HEK293T (cell line): ENCODE measurements around the gene SLC30A7.

Experiments used
- ARNT ChIP-seq: fragments of 450-650 bp; IDR thresholded peaks from 2 replicates; pipeline ENCODE4 v1.6.1; 2017; ENCODE audit warnings: mild to moderate bottlenecking
- BHLHE40 ChIP-seq: fragments of 450-650 bp; IDR thresholded peaks from 2 replicates; pipeline ENCODE4 v1.6.1; 2016; ENCODE audit warnings: mild to moderate bottlenecking, moderate library complexity, borderline replicate concordance
- CTBP1 ChIP-seq: fragments of 450-650 bp; IDR thresholded peaks from 2 replicates; pipeline ENCODE4 v1.6.1; 2016; ENCODE audit warnings: borderline replicate concordance
- ELF4 ChIP-seq: fragments of 450-650 bp; IDR thresholded peaks from 2 replicates; pipeline ENCODE4 v1.6.1; 2017; ENCODE audit warnings: antibody characterized with exemption
- FOXA1 ChIP-seq: fragments of 450-650 bp; IDR thresholded peaks from 2 replicates; pipeline ENCODE4 v1.6.1; 2016; ENCODE audit warnings: mild to moderate bottlenecking
- FOXK2 ChIP-seq: fragments of 450-650 bp; IDR thresholded peaks from 2 replicates; pipeline ENCODE4 v1.6.1; 2016; ENCODE audit warnings: mild to moderate bottlenecking
- FOXM1 ChIP-seq: fragments of 450-650 bp; IDR thresholded peaks from 2 replicates; pipeline ENCODE4 v1.6.1; 2017; ENCODE audit warnings: mild to moderate bottlenecking, borderline replicate concordance
- L3MBTL2 ChIP-seq: fragments of 450-650 bp; conservative IDR thresholded peaks from 2 replicates; pipeline ENCODE4 v1.6.1; 2016; ENCODE audit warnings: mild to moderate bottlenecking
- LEF1 ChIP-seq: fragments of 450-650 bp; IDR thresholded peaks from 2 replicates; pipeline ENCODE4 v1.6.1; 2017; ENCODE audit warnings: mild to moderate bottlenecking, borderline replicate concordance
- NFRKB ChIP-seq: fragments of 450-650 bp; IDR thresholded peaks from 2 replicates; pipeline ENCODE4 v1.6.1; 2016; ENCODE audit warnings: mild to moderate bottlenecking, moderate library complexity
- SP1 ChIP-seq: fragments of 450-650 bp; IDR thresholded peaks from 2 replicates; pipeline ENCODE4 v1.6.1; 2017
- SUZ12 ChIP-seq: fragments of 450-650 bp; IDR thresholded peaks from 2 replicates; pipeline ENCODE4 v1.6.1; 2016; ENCODE audit warnings: mild to moderate bottlenecking
- TARDBP ChIP-seq: fragments of 450-650 bp; IDR thresholded peaks from 2 replicates; pipeline ENCODE4 v1.6.1; 2016
- TF ChIP-seq, protein P1 (sequence below): fragments of 450-650 bp; IDR thresholded peaks from 2 replicates; pipeline ENCODE4 v1.6.1; 2016

DNA sequence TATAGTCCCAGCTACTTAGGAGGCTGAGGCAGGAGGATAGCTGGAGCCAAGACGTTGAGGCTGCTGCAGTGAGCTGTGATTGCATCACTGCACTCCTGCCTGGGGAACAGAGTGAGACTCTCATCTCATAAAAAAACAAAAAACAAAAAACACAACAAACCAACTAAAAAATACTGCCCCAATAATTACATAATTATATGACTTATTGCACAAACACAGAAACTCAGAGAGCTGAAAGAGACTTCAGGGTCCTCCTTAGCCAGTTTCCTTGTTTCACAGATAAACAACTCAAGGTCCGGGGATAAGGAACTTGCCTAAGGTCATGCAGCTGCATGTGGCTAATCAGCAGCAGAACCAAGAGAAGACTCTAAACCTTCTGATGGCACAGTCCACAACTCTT lies 13.2 kb upstream of the SLC30A7 start:
- TF ChIP-seq ELF4 (no peak), FOXM1 (no peak), BHLHE40 (no peak), SP1 (no peak), FOXA1 (no peak), NFRKB (no peak), FOXK2 (no peak), TARDBP (no peak), ARNT (no peak), CTBP1 (no peak), L3MBTL2 (no peak), SUZ12 (no peak), LEF1 (no peak)
- TF ChIP-seq, protein P1, sequence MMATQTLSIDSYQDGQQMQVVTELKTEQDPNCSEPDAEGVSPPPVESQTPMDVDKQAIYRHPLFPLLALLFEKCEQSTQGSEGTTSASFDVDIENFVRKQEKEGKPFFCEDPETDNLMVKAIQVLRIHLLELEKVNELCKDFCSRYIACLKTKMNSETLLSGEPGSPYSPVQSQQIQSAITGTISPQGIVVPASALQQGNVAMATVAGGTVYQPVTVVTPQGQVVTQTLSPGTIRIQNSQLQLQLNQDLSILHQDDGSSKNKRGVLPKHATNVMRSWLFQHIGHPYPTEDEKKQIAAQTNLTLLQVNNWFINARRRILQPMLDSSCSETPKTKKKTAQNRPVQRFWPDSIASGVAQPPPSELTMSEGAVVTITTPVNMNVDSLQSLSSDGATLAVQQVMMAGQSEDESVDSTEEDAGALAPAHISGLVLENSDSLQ: no peak
